GM23338 (cell line): ENCODE results near the gene KCNIP3. TPM values are rescaled to one million over a fixed set of nuclear protein-coding genes. Genes with fewer than 3 reads are reported as not detected.

ENCODE experiments used
- ATAC-seq: fragments of 200-7000 bp; cut with Tn5 transposase; 3 replicates; pipeline ENCODE4 v1.9.1; 2020
- DNase-seq: peaks from one replicate; pipeline ENCODE4 v3.0.0-alpha.2; 2015; ENCODE audit warnings: low spot score
- H2AFZ ChIP-seq: fragments of 200-600 bp; sonication (generic); 2 replicates; pipeline ENCODE4 v1.8.0; 2016; ENCODE audit warnings: antibody characterized with exemption, mild to moderate bottlenecking, moderate library complexity
- H3F3A ChIP-seq: fragments of 200-600 bp; sonication (generic); replicated peaks from 2 replicates; pipeline ENCODE4 v1.8.0; 2017; ENCODE audit warnings: antibody characterized with exemption, mixed run types, low read depth
- H3K27ac ChIP-seq: fragments of 200-600 bp; sonication (generic); 2 replicates; pipeline ENCODE4 v1.6.1; 2016; ENCODE audit warnings: low read depth
- H3K27me3 ChIP-seq: fragments of 200-600 bp; sonication (generic); 2 replicates; pipeline ENCODE4 v1.8.0; 2016; ENCODE audit warnings: mild to moderate bottlenecking, mixed run types, moderate library complexity; ENCODE audit not compliant: insufficient read depth
- H3K36me3 ChIP-seq: fragments of 200-600 bp; sonication (generic); 2 replicates; pipeline ENCODE4 v1.8.0; 2016; ENCODE audit warnings: mild to moderate bottlenecking; ENCODE audit not compliant: insufficient read depth
- H3K4me1 ChIP-seq: fragments of 200-600 bp; sonication (generic); 2 replicates; pipeline ENCODE4 v1.8.0; 2016; ENCODE audit warnings: mild to moderate bottlenecking, moderate library complexity; ENCODE audit not compliant: insufficient read depth
- H3K4me2 ChIP-seq: fragments of 200-600 bp; sonication (generic); 2 replicates; pipeline ENCODE4 v1.7.1; 2017; ENCODE audit warnings: mixed run types
- H3K4me3 ChIP-seq: fragments of 200-600 bp; sonication (generic); 2 replicates; pipeline ENCODE4 v1.6.1; 2016; ENCODE audit warnings: mixed run types
- H3K79me2 ChIP-seq: fragments of 200-600 bp; sonication (generic); replicated peaks from 2 replicates; pipeline ENCODE4 v1.8.0; 2017; ENCODE audit warnings: mild to moderate bottlenecking; ENCODE audit not compliant: insufficient read depth
- H3K9me2 ChIP-seq: fragments of 200-600 bp; sonication (generic); 2 replicates; pipeline ENCODE4 v1.8.0; 2017; ENCODE audit not compliant: insufficient read depth
- H4K20me1 ChIP-seq: fragments of 200-600 bp; sonication (generic); replicated peaks from 2 replicates; pipeline ENCODE4 v1.8.0; 2017; ENCODE audit warnings: mild to moderate bottlenecking; ENCODE audit not compliant: insufficient read depth
- H3K27ac Mint-ChIP-seq: 2 replicates; pipeline ENCODE4 v1.8.0; 2020; ENCODE audit warnings: inconsistent platforms, mild to moderate bottlenecking, moderate library complexity, mixed read lengths
- H3K27me3 Mint-ChIP-seq: 3 replicates; pipeline ENCODE4 v1.8.0; 2022; ENCODE audit warnings: low read depth, mild to moderate bottlenecking, moderate library complexity, mixed read lengths, inconsistent platforms; ENCODE audit not compliant: insufficient read depth, poor library complexity
- H3K36me3 Mint-ChIP-seq: 3 replicates; pipeline ENCODE4 v1.8.0; 2021; ENCODE audit warnings: low read depth, mild to moderate bottlenecking, inconsistent platforms, moderate library complexity, mixed read lengths
- H3K4me1 Mint-ChIP-seq: 3 replicates; pipeline ENCODE4 v1.8.0; 2020; ENCODE audit warnings: mild to moderate bottlenecking, inconsistent platforms, mixed read lengths
- H3K4me3 Mint-ChIP-seq: 3 replicates; pipeline ENCODE4 v1.8.0; 2021; ENCODE audit warnings: moderate library complexity, mild to moderate bottlenecking, inconsistent platforms, mixed read lengths
- H3K9me3 Mint-ChIP-seq: 3 replicates; pipeline ENCODE4 v1.8.0; 2020; ENCODE audit warnings: moderate library complexity, mild to moderate bottlenecking, inconsistent platforms, mixed read lengths
- CREB1 ChIP-seq: fragments of 250-450 bp; sonication (Bioruptor Pico); IDR thresholded peaks from 2 replicates; pipeline ENCODE4 v1.5.0; 2020; ENCODE audit warnings: low read depth, mild to moderate bottlenecking, moderate library complexity
- CTCF ChIP-seq, 2 experiments: fragments of 200-600 bp in 1 of 2; sonication (generic) in 1 of 2; conservative IDR thresholded peaks; 2 replicates each; pipeline versions ENCODE4 v1.5.1 to v1.6.1; 2016 to 2017; ENCODE audit warnings: antibody characterized with exemption in 2 of 2, low read depth in 2 of 2, mild to moderate bottlenecking in 2 of 2, moderate library complexity in 1 of 2
- ETS1 ChIP-seq: IDR thresholded peaks from 2 replicates; pipeline ENCODE4 v1.6.1; 2016; ENCODE audit warnings: antibody characterized with exemption
- EZH2 ChIP-seq: fragments of 200-600 bp; sonication (generic); IDR thresholded peaks from one replicate; pipeline ENCODE4 v1.8.0; 2017; ENCODE audit warnings: antibody characterized with exemption, mild to moderate bottlenecking, low read depth; ENCODE audit not compliant: unreplicated experiment
- EZH2phosphoT487 ChIP-seq: fragments of 200-600 bp; sonication (generic); IDR thresholded peaks from one replicate; pipeline ENCODE4 v1.8.1; 2018; ENCODE audit warnings: antibody characterized with exemption; ENCODE audit not compliant: unreplicated experiment
- JUNB ChIP-seq: IDR thresholded peaks from one replicate; pipeline ENCODE4 v1.6.1; 2016; ENCODE audit warnings: antibody characterized with exemption; ENCODE audit not compliant: unreplicated experiment
- NANOG ChIP-seq: IDR thresholded peaks from 2 replicates; pipeline ENCODE4 v1.6.1; 2016; ENCODE audit warnings: antibody characterized with exemption, borderline replicate concordance
- POLR2AphosphoS5 ChIP-seq: IDR thresholded peaks from 2 replicates; pipeline ENCODE4 v1.6.1; 2016; ENCODE audit warnings: antibody characterized with exemption, low read depth
- REST ChIP-seq: IDR thresholded peaks from one replicate; pipeline ENCODE4 v1.6.1; 2018; ENCODE audit warnings: antibody characterized with exemption; ENCODE audit not compliant: unreplicated experiment
- STAT1 ChIP-seq: IDR thresholded peaks from one replicate; pipeline ENCODE4 v1.6.1; 2016; ENCODE audit warnings: antibody characterized with exemption; ENCODE audit not compliant: unreplicated experiment
- ZNF114 ChIP-seq: fragments of 250-450 bp; sonication (Bioruptor Pico); IDR thresholded peaks from 2 replicates; pipeline ENCODE4 v1.5.0; 2020; ENCODE audit warnings: mild to moderate bottlenecking, moderate library complexity
- ZNF331 ChIP-seq: fragments of 250-450 bp; sonication (Bioruptor Pico); IDR thresholded peaks from 2 replicates; pipeline ENCODE4 v1.5.0; 2020; ENCODE audit warnings: low read depth, mild to moderate bottlenecking, moderate library complexity
- ZNF462 ChIP-seq: fragments of 250-450 bp; sonication (Bioruptor Pico); IDR thresholded peaks from 2 replicates; pipeline ENCODE4 v1.5.0; 2020; ENCODE audit warnings: mild to moderate bottlenecking, moderate library complexity
- polyA plus RNA-seq: library from polyadenylated mRNA; unstranded; fragments of >200 nt; fragmentation: Nextera tagmentation; extraction: Ambion mirVana; gene quantifications from 2 replicates; pipeline ENCODE4 v1.2.1, GENCODE V29; 2016
- total RNA-seq: library from RNA; depleted of rRNA; stranded (reverse); fragments of >200 nt; shearing (Covaris generic); gene quantifications from 2 replicates; pipeline ENCODE4 v1.2.3, GENCODE V29; 2014

Gene KCNIP3
- total and polyA plus RNA-seq, 2 experiments from 2014 or later, result 0.32 to 0.83 TPM

GRCh38 chr2:95359031-95359430 lies 61.9 kb downstream of the KCNIP3 start:
- H3K27me3 ChIP-seq, result no peaks in the 10 kb centered on the region
- H3K4me1 ChIP-seq, result no peaks in the 10 kb centered on the region
- TF ChIP-seq NANOG (no peak), CTCF (conservative IDR thresholded peaks at IDR 0.05; ENCODE audit: low read depth in 2 of 2) (no peak), JUNB (no peak), ZNF462 (CRISPR knock-in tag) (no peak), EZH2 (no peak), ETS1 (no peak), STAT1 (no peak), ZNF331 (CRISPR knock-in tag) (no peak), POLR2AphosphoS5 (no peak), CREB1 (CRISPR knock-in tag) (no peak), REST (no peak), ZNF114 (CRISPR knock-in tag) (no peak), EZH2phosphoT487 (no peak)
- no peak overlapping the region for H2AFZ ChIP-seq
- no peaks in the 10 kb centered on the region for H4K20me1 ChIP-seq
- 0 out of 3 replicates have a peak, but pooled peaks cover 3% of the 10 kb centered on the region for H3K4me1 Mint-ChIP-seq
- no peak for DNase-seq
- no peaks in the 10 kb centered on the region for H3K79me2 ChIP-seq
- H3K4me3 Mint-ChIP-seq, result no peak overlapping the region
- ATAC-seq, result no peak
- H3K9me3 Mint-ChIP-seq, result peaks cover 12% of the 10 kb centered on the region
- H3K27me3 Mint-ChIP-seq, result peaks cover 2% of the 10 kb centered on the region
- no peak overlapping the region for H3K27ac Mint-ChIP-seq
- no peak overlapping the region for H3K4me3 ChIP-seq
- no peaks in the 10 kb centered on the region for H3K36me3 ChIP-seq
- no peaks in the 10 kb centered on the region; the same call in 2 of the 3 replicates for H3K36me3 Mint-ChIP-seq
- H3K9me2 ChIP-seq, result no peaks in the 10 kb centered on the region
- H3K4me2 ChIP-seq, result no peak overlapping the region
- no peaks in the 10 kb centered on the region for H3F3A ChIP-seq
- H3K27ac ChIP-seq, result no peak overlapping the region
